Tibial artery (tissue), 4 donors: ENCODE measurements around the gene ELFN2.

Source experiments
- DNase-seq, 2 donors: peaks; one replicate each; pipeline ENCODE4 v3.0.0-alpha.2; 2019
- H3K27ac ChIP-seq, 2 donors: fragments of 200-600 bp; sonication (generic) in 1 of 2; 1 replicate in 1 of 2; 2 replicates in 1 of 2; pipeline ENCODE4 v1.5.1; 2018 to 2019; ENCODE audit warnings: mild to moderate bottlenecking in 1 of 2
- H3K27me3 ChIP-seq, 2 donors: fragments of 200-600 bp; sonication (generic) in 1 of 2; one replicate each; pipeline versions ENCODE4 v1.5.1 to v1.6.0; 2016 to 2019
- H3K36me3 ChIP-seq, 3 donors: fragments of 200-600 bp; sonication (generic) in 2 of 3; one replicate each; pipeline ENCODE4 v1.5.1; 2016 to 2019; ENCODE audit warnings: mild to moderate bottlenecking in 2 of 3
- H3K4me1 ChIP-seq, 4 donors: fragments of 200-600 bp; sonication (generic) in 2 of 4; 1 replicate in 3 of 4; 2 replicates in 1 of 4; pipeline ENCODE4 v1.5.1; 2016 to 2019
- H3K4me3 ChIP-seq, 2 donors: fragments of 200-600 bp; sonication (generic) in 1 of 2; 1 replicate in 1 of 2; 2 replicates in 1 of 2; pipeline ENCODE4 v1.5.1; 2018 to 2019; ENCODE audit warnings: mild to moderate bottlenecking in 2 of 2
- H3K9me3 ChIP-seq, 3 donors: fragments of 200-600 bp; sonication (generic) in 1 of 3; one replicate each; pipeline ENCODE4 v1.5.1; 2016 to 2019
- intact Hi-C: fragments of 100-400 bp; cut with DNase I; formaldehyde crosslinking; loops from one replicate; pipeline ENCODE4 v1.15.0; 2023; ENCODE audit warnings: low total_unique reads
- TF ChIP-seq, protein P1 (sequence below), 2 experiments: fragments of 200-600 bp in 1 of 2; fragments of 450-650 bp in 1 of 2; IDR thresholded peaks; one replicate each; pipeline ENCODE4 v1.5.1; 2017 to 2019; ENCODE audit warnings: antibody characterized with exemption in 2 of 2, mild to moderate bottlenecking in 1 of 2, moderate library complexity in 1 of 2

The ELFN2 gene

DNA sequence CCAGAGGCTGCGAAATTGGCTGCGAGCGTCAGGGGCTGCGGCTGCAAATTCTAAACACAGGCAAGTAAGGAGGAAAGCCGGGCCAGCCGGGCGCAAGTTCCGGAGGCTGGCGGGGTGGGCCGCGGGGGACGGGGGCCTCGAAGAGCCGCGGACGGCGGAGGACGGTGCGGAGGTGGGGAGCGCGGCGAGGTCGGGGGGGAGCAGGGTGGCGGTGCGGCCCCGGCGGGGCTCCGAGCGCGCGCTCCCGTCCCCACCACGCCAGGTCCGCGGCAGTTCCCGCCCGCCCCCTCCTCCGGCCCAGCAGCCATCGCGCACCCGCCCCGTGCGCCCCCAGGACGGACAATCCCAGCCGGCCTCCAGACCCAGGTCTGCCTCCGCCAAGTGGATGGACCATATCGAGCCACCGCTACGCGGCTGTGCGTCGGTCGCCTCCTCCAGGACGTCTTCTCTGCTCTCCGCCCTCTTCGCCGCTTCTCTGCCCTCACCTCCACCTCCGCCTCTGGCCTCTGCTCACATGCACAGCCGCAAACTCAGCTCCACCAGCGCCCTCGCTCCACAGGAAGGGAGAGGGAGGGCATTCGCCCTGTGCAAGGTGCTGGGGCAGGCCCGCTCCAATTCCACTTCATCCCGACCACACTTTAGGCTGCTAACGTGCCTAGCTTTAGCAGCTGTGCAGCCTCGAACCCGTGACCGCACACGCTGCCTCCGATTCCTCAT is 7.2 kb downstream of the ELFN2 start:
- Histone ChIP-seq H3K27me3 (peaks cover 0 to 95% of the 10 kb centered on the region in 2 donors), H3K27ac (no peak overlapping the region), H3K4me1 (peaks cover 0 to 15% (median 3%) of the 10 kb centered on the region in 4 donors), H3K9me3 (no peaks in the 10 kb centered on the region), H3K4me3 (peak overlapping the region in 1 of 2 donors; percentile 24), H3K36me3 (no peaks in the 10 kb centered on the region)
- TF ChIP-seq, protein P1, sequence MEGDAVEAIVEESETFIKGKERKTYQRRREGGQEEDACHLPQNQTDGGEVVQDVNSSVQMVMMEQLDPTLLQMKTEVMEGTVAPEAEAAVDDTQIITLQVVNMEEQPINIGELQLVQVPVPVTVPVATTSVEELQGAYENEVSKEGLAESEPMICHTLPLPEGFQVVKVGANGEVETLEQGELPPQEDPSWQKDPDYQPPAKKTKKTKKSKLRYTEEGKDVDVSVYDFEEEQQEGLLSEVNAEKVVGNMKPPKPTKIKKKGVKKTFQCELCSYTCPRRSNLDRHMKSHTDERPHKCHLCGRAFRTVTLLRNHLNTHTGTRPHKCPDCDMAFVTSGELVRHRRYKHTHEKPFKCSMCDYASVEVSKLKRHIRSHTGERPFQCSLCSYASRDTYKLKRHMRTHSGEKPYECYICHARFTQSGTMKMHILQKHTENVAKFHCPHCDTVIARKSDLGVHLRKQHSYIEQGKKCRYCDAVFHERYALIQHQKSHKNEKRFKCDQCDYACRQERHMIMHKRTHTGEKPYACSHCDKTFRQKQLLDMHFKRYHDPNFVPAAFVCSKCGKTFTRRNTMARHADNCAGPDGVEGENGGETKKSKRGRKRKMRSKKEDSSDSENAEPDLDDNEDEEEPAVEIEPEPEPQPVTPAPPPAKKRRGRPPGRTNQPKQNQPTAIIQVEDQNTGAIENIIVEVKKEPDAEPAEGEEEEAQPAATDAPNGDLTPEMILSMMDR (IDR thresholded peaks at IDR 0.05): no peak
- intact Hi-C loops: no loop called here
- no peak for DNase-seq

DNA sequence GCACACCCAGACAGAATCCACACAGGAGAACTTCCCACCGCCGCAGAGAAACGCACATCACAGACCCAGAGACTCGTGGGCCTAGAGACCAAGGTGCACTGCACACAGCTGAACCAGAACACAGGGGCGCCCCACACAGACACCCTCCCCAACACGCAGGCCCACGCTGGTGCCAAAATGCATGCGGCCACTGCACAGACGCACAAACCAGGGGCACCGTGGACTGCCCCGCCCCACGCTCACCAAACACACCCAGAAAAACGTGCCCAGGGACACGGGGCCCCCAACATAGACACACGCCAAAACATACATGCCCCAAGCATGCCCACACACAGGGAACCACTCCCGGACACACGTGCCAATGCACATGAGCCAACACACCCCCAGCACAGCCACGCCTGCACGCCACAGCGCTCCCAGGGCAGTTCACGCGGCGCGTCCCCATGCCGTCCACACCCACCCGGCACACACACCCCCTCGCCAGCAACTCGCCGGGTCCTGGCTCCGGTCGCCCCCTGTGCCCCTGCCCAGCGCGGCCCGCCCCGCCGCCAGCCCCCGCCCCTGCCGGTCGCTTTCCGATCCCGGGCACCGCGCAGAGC is 7.8 kb downstream of the ELFN2 start:
- Histone ChIP-seq H3K27me3 (peaks cover 0 to 97% of the 10 kb centered on the region in 2 donors), H3K4me3 (peak overlapping the region in 1 of 2 donors; percentile 24), H3K36me3 (no peaks in the 10 kb centered on the region)

DNA sequence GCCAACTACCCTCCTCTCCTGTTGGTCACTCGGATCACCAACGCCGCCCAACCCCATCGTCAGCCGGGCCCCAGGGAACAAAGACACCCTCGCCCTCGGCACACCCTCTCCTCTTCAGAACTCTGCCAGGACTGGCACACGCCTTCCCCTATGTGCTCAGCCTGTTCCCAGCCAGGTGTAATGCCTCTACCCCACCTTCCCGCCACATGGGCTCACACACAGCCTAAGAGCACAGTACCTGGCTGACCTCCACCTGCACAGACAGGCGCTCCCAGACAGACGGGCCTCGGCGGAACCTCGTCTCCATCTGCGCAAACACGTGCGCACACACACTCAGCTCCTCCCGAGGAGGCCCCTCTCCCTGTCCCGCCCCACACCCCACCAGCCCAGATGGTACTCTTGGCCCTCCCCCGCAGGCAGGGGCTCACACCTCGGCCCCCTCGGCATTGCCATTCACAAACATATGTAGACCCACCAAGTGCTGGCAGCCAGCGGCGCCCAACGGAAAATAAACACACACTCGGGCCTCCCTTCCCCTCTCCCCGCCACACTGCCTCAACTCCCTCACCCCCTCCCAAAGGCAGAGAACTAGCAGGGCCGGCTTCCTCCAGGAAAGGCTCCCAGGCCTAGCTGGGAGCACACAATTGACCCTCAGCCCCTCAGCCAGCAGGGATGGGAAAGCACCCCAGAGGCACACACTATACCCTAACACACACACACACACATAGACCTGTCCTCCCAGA is 8.5 kb downstream of the ELFN2 start:
- Histone ChIP-seq H3K4me1 (peaks cover 0 to 15% (median 3%) of the 10 kb centered on the region in 4 donors), H3K27ac (no peak overlapping the region), H3K9me3 (no peaks in the 10 kb centered on the region), H3K27me3 (peaks cover 0 to 95% of the 10 kb centered on the region in 2 donors), H3K4me3 (no peak overlapping the region), H3K36me3 (no peaks in the 10 kb centered on the region)
- DNase-seq: no peak
- TF ChIP-seq, protein P1 (IDR thresholded peaks at IDR 0.05): no peak
- intact Hi-C loops: no loop called here

More for the DNA sequence above, 7.8 kb downstream of the ELFN2 start:
- Histone ChIP-seq H3K4me1 (peaks cover 0 to 15% (median 3%) of the 10 kb centered on the region in 4 donors), H3K9me3 (no peaks in the 10 kb centered on the region), H3K27ac (no peak overlapping the region)
- TF ChIP-seq, protein P1 (IDR thresholded peaks at IDR 0.05): no peak
- no peak for DNase-seq
- intact Hi-C loops: no loop called here

DNA sequence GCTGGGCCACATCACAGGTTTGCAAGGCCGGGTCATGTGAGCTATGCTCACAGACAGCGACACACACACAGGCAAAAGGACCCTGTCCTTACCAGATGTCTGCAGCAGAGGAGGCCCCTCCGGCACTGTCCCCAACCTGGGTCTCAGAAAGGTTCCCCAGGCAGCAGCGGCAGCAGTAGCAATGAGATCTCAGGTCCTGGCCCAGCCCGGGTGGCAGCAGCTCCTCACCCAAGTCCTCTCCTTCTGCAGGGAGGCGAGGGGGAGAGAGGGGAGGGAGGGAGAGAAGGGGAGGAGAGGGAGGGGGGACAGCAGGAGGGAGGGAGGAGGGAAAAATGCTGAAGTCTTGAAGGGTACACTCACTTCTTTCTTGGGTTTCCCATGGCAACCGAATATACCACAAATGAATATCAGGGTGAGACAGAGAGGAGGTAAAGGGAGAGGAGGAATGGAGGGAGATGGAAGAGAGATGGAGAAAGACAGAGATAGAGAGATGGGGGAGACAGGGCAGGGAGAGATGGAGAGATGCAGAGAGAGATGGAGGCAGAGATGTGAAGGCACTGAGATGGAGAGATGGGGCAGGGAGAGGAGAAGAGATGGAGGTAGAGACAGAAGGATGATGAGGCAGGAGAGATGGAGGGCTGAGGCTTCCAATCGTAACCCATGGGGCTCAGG is 9.5 kb downstream of the ELFN2 start:
- Histone ChIP-seq H3K27ac (no peak overlapping the region), H3K27me3 (peaks cover 0 to 95% of the 10 kb centered on the region in 2 donors), H3K9me3 (no peaks in the 10 kb centered on the region), H3K4me3 (no peak overlapping the region), H3K4me1 (peaks cover 0 to 15% (median 3%) of the 10 kb centered on the region in 4 donors), H3K36me3 (no peaks in the 10 kb centered on the region)
- TF ChIP-seq, protein P1 (IDR thresholded peaks at IDR 0.05): no peak
- DNase-seq: no peak
- intact Hi-C loops: no loop called here

DNA sequence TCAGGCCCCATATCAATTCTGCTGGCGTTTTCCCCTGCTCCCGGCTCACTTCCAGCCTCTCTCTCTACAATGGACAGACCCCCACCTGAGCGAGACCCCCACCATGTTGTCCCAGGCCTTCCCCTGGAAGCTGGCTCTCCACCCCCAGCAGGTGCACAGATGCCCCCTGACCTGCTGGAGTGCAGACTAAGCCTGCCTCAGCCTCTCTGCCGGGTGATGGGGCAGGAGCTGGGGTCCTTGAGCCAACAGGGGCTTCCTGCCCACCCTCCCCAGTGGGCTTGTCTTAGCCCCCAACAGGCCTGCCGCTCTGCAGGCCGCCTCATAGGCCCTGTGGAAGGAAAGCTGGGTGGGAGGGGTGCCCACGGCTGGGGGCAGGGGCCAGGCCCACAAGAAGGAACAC is 10.0 kb downstream of the ELFN2 start:
- H3K27me3 ChIP-seq: peaks cover 0 to 96% of the 10 kb centered on the region in 2 donors
- H3K36me3 ChIP-seq: no peaks in the 10 kb centered on the region
- TF ChIP-seq, protein P1 (IDR thresholded peaks at IDR 0.05): no peak
- no peak overlapping the region for H3K4me3 ChIP-seq
- intact Hi-C loops: no loop called here
- H3K9me3 ChIP-seq: no peaks in the 10 kb centered on the region
- H3K4me1 ChIP-seq: peaks cover 0 to 15% (median 3%) of the 10 kb centered on the region in 4 donors
- DNase-seq: no peak
- no peak overlapping the region for H3K27ac ChIP-seq
